ENCODE data around the gene ITIH4.

DNA sequence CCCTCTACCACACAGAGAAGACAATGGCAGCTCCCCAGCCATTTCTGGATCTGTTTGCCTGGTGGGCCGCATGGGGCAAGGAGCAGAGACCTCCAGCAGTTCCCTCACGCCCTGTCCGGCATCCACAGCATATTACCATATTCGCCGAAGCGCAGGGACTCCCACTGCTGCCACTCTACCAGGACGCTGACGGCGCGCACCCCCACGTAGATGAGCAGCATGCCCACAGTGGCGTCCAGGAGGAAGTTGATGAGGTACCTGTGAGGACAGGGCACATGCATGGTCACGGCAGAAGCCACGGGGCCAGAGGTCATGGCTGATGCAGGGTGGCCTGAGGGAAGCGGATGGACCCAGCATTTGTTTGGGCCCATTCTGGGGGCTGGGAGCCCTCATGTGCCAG is 19.2 kb upstream of the ITIH4 start:
- TF ChIP-seq, protein P1, sequence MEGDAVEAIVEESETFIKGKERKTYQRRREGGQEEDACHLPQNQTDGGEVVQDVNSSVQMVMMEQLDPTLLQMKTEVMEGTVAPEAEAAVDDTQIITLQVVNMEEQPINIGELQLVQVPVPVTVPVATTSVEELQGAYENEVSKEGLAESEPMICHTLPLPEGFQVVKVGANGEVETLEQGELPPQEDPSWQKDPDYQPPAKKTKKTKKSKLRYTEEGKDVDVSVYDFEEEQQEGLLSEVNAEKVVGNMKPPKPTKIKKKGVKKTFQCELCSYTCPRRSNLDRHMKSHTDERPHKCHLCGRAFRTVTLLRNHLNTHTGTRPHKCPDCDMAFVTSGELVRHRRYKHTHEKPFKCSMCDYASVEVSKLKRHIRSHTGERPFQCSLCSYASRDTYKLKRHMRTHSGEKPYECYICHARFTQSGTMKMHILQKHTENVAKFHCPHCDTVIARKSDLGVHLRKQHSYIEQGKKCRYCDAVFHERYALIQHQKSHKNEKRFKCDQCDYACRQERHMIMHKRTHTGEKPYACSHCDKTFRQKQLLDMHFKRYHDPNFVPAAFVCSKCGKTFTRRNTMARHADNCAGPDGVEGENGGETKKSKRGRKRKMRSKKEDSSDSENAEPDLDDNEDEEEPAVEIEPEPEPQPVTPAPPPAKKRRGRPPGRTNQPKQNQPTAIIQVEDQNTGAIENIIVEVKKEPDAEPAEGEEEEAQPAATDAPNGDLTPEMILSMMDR (conservative IDR thresholded peaks at IDR 0.05; ENCODE audit: low read depth, low read length) = no peak
- TF ChIP-seq EZH2 (IDR thresholded peaks at IDR 0.05; ENCODE audit: low read length, unreplicated experiment) = no peak

Measured in PC-3 (cell line).